Trophoblast cell (in vitro differentiated cells and primary cell): ENCODE measurements around the gene TRIM23.

Source experiments
- DNase-seq, 2 donors: peaks; one replicate each; pipeline ENCODE4 v3.0.0-alpha.2; 2016
- H2AFZ ChIP-seq: 2 replicates; pipeline ENCODE4 v1.6.1; 2013; ENCODE audit warnings: low read length, moderate library complexity, mild to moderate bottlenecking; ENCODE audit not compliant: insufficient read depth, poor library complexity
- H2AK5ac ChIP-seq: 2 replicates; pipeline ENCODE4 v1.6.1; 2013; ENCODE audit warnings: mild to moderate bottlenecking, low read length
- H2BK120ac ChIP-seq: 2 replicates; pipeline ENCODE4 v1.6.1; 2013; ENCODE audit warnings: low read length, mild to moderate bottlenecking, moderate library complexity; ENCODE audit not compliant: insufficient read depth, poor library complexity
- H2BK12ac ChIP-seq: 2 replicates; pipeline ENCODE4 v1.6.1; 2013; ENCODE audit warnings: mild to moderate bottlenecking, low read length, moderate library complexity
- H2BK5ac ChIP-seq: 2 replicates; pipeline ENCODE4 v1.6.1; 2013; ENCODE audit warnings: low read length, low read depth, moderate library complexity, mild to moderate bottlenecking; ENCODE audit not compliant: poor library complexity
- H3K14ac ChIP-seq: 2 replicates; pipeline ENCODE4 v1.6.1; 2013; ENCODE audit warnings: mild to moderate bottlenecking, low read length
- H3K18ac ChIP-seq: 2 replicates; pipeline ENCODE4 v1.6.1; 2013; ENCODE audit warnings: mild to moderate bottlenecking, low read length
- H3K23ac ChIP-seq: 2 replicates; pipeline ENCODE4 v1.6.1; 2013; ENCODE audit warnings: low read length
- H3K27ac ChIP-seq: 2 replicates; pipeline ENCODE4 v1.5.1; 2013; ENCODE audit warnings: low read depth, mild to moderate bottlenecking, inconsistent platforms, low read length, moderate library complexity
- H3K27me3 ChIP-seq: 2 replicates; pipeline ENCODE4 v1.6.1; 2013; ENCODE audit warnings: inconsistent platforms, mild to moderate bottlenecking, low read length, moderate library complexity; ENCODE audit not compliant: insufficient read depth
- H3K36me3 ChIP-seq, 2 experiments: 1 replicate in 1 of 2; 2 replicates in 1 of 2; pipeline ENCODE4 v1.6.1; 2013; ENCODE audit warnings: low read length in 2 of 2, mild to moderate bottlenecking in 2 of 2, moderate library complexity in 1 of 2; ENCODE audit not compliant: insufficient read depth in 2 of 2, control insufficient read depth in 1 of 2
- H3K4ac ChIP-seq: 2 replicates; pipeline ENCODE4 v1.6.1; 2013; ENCODE audit warnings: low read depth, mild to moderate bottlenecking, low read length, moderate library complexity
- H3K4me1 ChIP-seq, 2 experiments: 1 replicate in 1 of 2; 2 replicates in 1 of 2; pipeline ENCODE4 v1.6.1; 2013; ENCODE audit warnings: low read length in 2 of 2, mild to moderate bottlenecking in 2 of 2, moderate library complexity in 1 of 2; ENCODE audit not compliant: insufficient read depth in 2 of 2, control insufficient read depth in 1 of 2
- H3K4me2 ChIP-seq: 2 replicates; pipeline ENCODE4 v1.6.1; 2013; ENCODE audit warnings: inconsistent platforms, mild to moderate bottlenecking, low read length, moderate library complexity
- H3K4me3 ChIP-seq: 2 replicates; pipeline ENCODE4 v1.5.1; 2013; ENCODE audit warnings: mild to moderate bottlenecking, low read depth, low read length, inconsistent platforms
- H3K79me1 ChIP-seq: one replicate; pipeline ENCODE4 v1.6.1; 2013; ENCODE audit warnings: low read length
- H3K79me2 ChIP-seq: 2 replicates; pipeline ENCODE4 v1.6.1; 2013; ENCODE audit warnings: low read length, mild to moderate bottlenecking; ENCODE audit not compliant: control insufficient read depth, insufficient read depth, poor library complexity
- H3K9ac ChIP-seq: 2 replicates; pipeline ENCODE4 v1.6.1; 2013; ENCODE audit warnings: mild to moderate bottlenecking, low read length
- H3K9me3 ChIP-seq: 2 replicates; pipeline ENCODE4 v1.6.1; 2013; ENCODE audit warnings: low read depth, mild to moderate bottlenecking, control low read depth, inconsistent platforms, low read length; ENCODE audit not compliant: insufficient read depth
- H4K12ac ChIP-seq: 2 replicates; pipeline ENCODE4 v1.6.1; 2013; ENCODE audit warnings: low read depth, mild to moderate bottlenecking, low read length, moderate library complexity
- H4K8ac ChIP-seq: 2 replicates; pipeline ENCODE4 v1.6.1; 2013; ENCODE audit warnings: low read depth, mild to moderate bottlenecking, low read length, moderate library complexity
- H4K91ac ChIP-seq: one replicate; pipeline ENCODE4 v1.6.1; 2013; ENCODE audit warnings: low read depth, mild to moderate bottlenecking, low read length, moderate library complexity
- WGBS: extraction: QIAGEN DNeasy Blood & Tissue Kit; methylation state at CpG from one replicate; pipeline ENCODE4 v1.1.7; 2013; ENCODE audit warnings: missing lambda C conversion rate; ENCODE audit not compliant: insufficient read length, insufficient coverage; ENCODE audit errors: extremely low coverage; 5-methylcytosine and 5-hydroxymethylcytosine counted together

TRIM23 gene

DNA sequence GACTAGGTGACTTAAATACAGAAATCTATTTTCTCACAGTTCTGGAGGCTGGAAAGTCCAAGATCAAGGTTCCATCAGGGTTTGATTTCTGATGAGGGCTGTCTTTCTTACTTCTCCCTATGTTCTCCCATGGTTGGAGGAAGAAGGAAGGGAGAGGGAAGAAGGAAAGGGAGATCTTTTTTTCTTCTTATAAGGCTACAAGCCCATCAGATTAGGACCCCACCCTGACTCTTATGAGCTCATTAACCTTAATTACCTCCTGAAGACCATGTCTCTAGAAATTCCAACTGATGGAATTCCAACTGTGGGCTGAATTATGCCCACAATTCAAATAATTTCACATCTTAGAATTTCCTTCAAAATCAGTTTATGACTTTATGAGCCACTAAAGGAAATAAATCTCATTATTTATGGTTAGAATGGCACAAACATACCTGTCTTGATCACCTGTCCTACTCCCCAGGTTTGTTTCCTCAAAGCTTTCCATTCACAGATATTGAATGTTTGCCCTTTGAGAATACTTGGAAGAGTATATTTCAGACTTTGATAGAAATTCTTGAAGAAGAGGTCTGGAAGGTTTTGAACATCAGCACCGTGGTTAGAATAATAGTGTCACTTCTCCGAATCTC lies 53.4 kb downstream of the TRIM23 start:
- no peak overlapping the region for H3K27ac ChIP-seq
- no peak overlapping the region for H3K4ac ChIP-seq

DNA sequence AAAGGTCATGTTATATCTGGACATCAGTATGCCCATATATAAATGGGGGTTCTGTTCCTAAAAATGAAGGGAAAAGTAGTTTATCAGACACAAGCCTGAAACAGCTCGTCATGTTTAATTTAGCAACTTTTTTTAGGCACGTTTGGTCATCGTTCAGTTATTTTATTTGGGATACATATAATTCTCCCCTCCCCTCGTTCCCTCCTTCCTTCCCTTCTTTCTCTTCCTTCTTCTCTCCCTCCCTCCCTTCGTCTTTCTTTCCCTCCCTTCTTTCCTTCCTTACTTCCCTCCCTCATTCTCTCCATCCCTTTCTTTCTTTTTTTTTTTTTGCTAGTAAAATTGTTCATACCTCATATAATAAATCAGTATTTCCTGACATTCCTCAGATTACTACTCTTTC lies 57.6 kb downstream of the TRIM23 start:
- Histone ChIP-seq H3K23ac (no peak overlapping the region), H2AFZ (no peak overlapping the region), H2BK12ac (no peak overlapping the region), H3K9me3 (no peaks in the 10 kb centered on the region), H3K4ac (no peak overlapping the region), H3K4me3 (no peak overlapping the region), H2AK5ac (no peak overlapping the region), H4K12ac (no peak overlapping the region), H2BK5ac (no peak overlapping the region), H3K4me1 (no peaks in the 10 kb centered on the region), H3K27ac (no peak overlapping the region), H3K79me2 (peaks cover 3% of the 10 kb centered on the region), H3K27me3 (no peaks in the 10 kb centered on the region), H3K79me1 (peaks cover 3% of the 10 kb centered on the region), H3K14ac (no peak overlapping the region), H3K36me3 (peaks cover 0 to 2% of the 10 kb centered on the region in 2 experiments), H4K8ac (no peak overlapping the region), H3K9ac (no peak overlapping the region), H4K91ac (no peak overlapping the region), H3K18ac (no peak overlapping the region), H3K4me2 (no peak overlapping the region), H2BK120ac (no peak overlapping the region)
- WGBS, result 98% methylated on average over 2 of the region's 5 CpGs
- DNase-seq, result no peak

More for the DNA sequence above, 53.4 kb downstream of the TRIM23 start:
- no peak overlapping the region for H3K4me3 ChIP-seq
- DNase-seq, result no peak
- no peaks in the 10 kb centered on the region for H3K4me1 ChIP-seq
- H2AFZ ChIP-seq, result no peak overlapping the region
- no peaks in the 10 kb centered on the region for H3K27me3 ChIP-seq
- H4K91ac ChIP-seq, result no peak overlapping the region
- no peak overlapping the region for H3K18ac ChIP-seq
- no peak overlapping the region for H2BK12ac ChIP-seq
- H4K8ac ChIP-seq, result no peak overlapping the region
- no peaks in the 10 kb centered on the region for H3K79me1 ChIP-seq
- no peak overlapping the region for H2BK120ac ChIP-seq
- H2BK5ac ChIP-seq, result no peak overlapping the region
- H3K4me2 ChIP-seq, result no peak overlapping the region
- no peak overlapping the region for H4K12ac ChIP-seq
- H3K14ac ChIP-seq, result no peak overlapping the region
- no peaks in the 10 kb centered on the region for H3K36me3 ChIP-seq
- H3K9ac ChIP-seq, result no peak overlapping the region
- no peaks in the 10 kb centered on the region for H3K9me3 ChIP-seq
- no CpG with 5 or more reads among the region's 2 CpGs for WGBS
- H3K79me2 ChIP-seq, result no peaks in the 10 kb centered on the region
- no peak overlapping the region for H2AK5ac ChIP-seq
- no peak overlapping the region for H3K23ac ChIP-seq

- H2BK12ac ChIP-seq, result no peak overlapping the region
- no peak overlapping the region for H4K91ac ChIP-seq
- no peak overlapping the region for H3K9ac ChIP-seq
- H3K18ac ChIP-seq, result no peak overlapping the region
- H3K4ac ChIP-seq, result no peak overlapping the region
- H3K4me1 ChIP-seq, result no peaks in the 10 kb centered on the region
- no peaks in the 10 kb centered on the region for H3K27me3 ChIP-seq
- H3K36me3 ChIP-seq, result peaks cover 0 to 2% of the 10 kb centered on the region in 2 experiments
- peaks cover 3% of the 10 kb centered on the region for H3K79me1 ChIP-seq
- H2BK5ac ChIP-seq, result no peak overlapping the region
- H2BK120ac ChIP-seq, result no peak overlapping the region
- no peak overlapping the region for H2AK5ac ChIP-seq
- peaks cover 3% of the 10 kb centered on the region for H3K79me2 ChIP-seq
- no peak overlapping the region for H4K8ac ChIP-seq
- H3K27ac ChIP-seq, result no peak overlapping the region
- H3K23ac ChIP-seq, result no peak overlapping the region
- H4K12ac ChIP-seq, result no peak overlapping the region
- DNase-seq, result peak in 1 of 2 donors; percentile 10
- peak overlapping the region; percentile 61 for H3K4me2 ChIP-seq
- no peaks in the 10 kb centered on the region for H3K9me3 ChIP-seq
- no peak overlapping the region for H3K14ac ChIP-seq
- no CpG with 5 or more reads among the region's 11 CpGs for WGBS
- H2AFZ ChIP-seq, result no peak overlapping the region
- no peak overlapping the region for H3K4me3 ChIP-seq
Observed at GRCh38 chr5:65563777-65564176, 60.4 kb downstream of the TRIM23 start.

DNA sequence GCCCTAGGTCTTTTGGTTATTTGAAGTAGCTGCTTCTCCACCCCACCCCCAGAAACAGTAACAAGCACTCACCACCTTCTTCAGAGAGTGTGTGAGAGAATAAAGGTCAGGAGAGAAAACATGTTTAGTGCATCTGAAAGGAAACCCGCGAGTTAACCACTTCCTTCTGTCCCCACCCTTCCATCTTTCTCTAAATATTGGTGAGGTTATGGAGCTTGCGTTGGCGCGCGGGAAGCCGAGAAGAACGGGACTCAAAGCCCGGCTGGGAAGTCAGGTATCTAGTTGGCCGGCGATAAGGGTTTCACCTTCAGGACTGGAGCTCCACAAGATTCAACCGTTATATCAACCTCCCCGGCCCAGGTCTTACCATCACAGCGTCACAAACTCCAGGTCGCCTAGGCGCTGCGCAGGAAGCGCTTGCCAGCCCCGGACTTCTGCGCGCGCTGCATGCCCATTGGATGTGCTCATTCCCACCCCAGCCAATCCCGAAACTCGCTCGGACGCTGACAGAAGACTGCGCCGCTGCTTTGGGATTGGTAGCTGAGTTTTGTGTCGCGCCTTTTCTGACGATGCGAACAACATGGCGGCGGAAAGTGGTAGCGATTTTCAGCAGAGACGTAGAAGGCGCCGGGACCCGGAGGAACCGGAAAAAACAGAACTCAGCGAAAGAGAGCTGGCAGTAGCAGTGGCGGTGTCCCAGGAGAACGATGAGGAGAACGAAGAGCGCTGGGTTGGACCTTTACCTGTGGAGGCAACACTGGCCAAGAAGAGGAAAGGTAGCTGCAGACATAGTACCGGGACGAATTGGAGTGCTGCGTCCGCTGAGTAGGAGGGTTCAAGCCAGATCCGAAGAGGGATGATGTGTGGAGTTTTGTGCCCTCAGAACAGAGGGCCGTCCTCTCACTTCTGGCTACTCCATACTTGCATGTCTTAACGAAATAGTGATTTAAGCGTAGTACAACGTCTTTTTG lies 61.1 kb downstream of the TRIM23 start, which contains the start of the genes CENPK and PPWD1:
CENPK (minus strand) TSS at position 438 of the 971 bp plus-strand sequence. CDS start 8,261 bp downstream, outside the sequence.
PPWD1 (plus strand) TSS at position 566 of the 971 bp plus-strand sequence; CDS start at position 581, 15 bp downstream.
- Histone ChIP-seq H2BK12ac (no peak within 1 kb of the TSS), H2BK120ac (peak within 1 kb of the TSS; percentile 28), H3K27ac (peak within 1 kb of the TSS; percentile 82), H2AK5ac (no peak within 1 kb of the TSS), H3K9me3 (no peaks in the 10 kb centered on the region), H2BK5ac (peak within 1 kb of the TSS; percentile 44), H3K4me3 (peak within 1 kb of the TSS; percentile 93), H3K4ac (peak within 1 kb of the TSS; percentile 75), H4K12ac (peak within 1 kb of the TSS; percentile 92), H3K36me3 (peaks cover 0 to 2% of the 10 kb centered on the region in 2 experiments), H3K9ac (peak within 1 kb of the TSS; percentile 86), H4K8ac (peak within 1 kb of the TSS; percentile 94), H3K18ac (peak within 1 kb of the TSS; percentile 85), H3K4me2 (peak within 1 kb of the TSS; percentile 94), H3K23ac (no peak within 1 kb of the TSS), H3K79me1 (peaks cover 3% of the 10 kb centered on the region), H3K79me2 (peaks cover 3% of the 10 kb centered on the region), H3K27me3 (no peaks in the 10 kb centered on the region), H3K4me1 (no peaks in the 10 kb centered on the region), H2AFZ (peak within 1 kb of the TSS; percentile 65), H4K91ac (peak within 1 kb of the TSS; percentile 53), H3K14ac (peak within 1 kb of the TSS; percentile 81)
- DNase-seq, result peak; percentile 96 to 97
- WGBS, result no CpG with 5 or more reads among the region's 54 CpGs
